HG03442 (cell line): Measurements from ENCODE around the gene CRTC1.

Source experiments
- ATAC-seq: cut with Tn5 transposase; IDR thresholded peaks from one replicate; pipeline ENCODE4 v1.9.1; 2021; ENCODE audit warnings: mild to moderate bottlenecking, moderate library complexity; ENCODE audit not compliant: unreplicated experiment

The CRTC1 gene

DNA sequence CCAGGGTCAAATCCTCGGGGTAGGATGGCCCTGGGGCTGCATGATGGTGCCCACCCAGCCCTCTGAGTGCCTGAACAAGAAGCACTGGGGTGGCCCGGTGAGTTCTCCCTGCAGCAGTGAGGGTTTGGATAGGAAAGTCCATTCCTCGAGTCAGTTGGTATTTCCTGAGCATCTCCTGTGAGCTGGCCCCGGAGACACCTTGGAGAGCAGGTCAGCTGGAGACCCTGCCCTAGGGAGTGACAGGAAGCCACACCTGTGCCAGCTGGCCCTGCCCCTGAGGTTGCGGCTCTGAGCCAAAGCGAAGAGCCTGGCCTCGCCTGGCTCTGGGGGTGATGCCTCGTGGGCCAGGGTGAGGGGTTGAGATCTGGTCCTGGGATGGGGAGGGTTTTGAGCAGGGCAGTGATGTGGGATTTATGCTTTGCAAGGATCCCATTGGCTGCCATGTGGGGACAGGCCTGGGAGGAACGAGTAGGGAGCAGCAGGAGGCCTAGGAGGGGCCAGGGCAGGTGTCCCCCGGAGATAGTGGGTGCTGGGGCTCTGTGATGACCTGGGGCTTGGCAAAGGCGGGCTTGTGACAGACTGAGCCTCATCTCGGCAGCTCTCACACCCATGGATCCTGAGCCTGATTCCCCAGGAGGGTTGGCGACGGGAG lies 16.0 kb downstream of the CRTC1 start:
- no peak for ATAC-seq

- peak; percentile 49 for ATAC-seq
Observed at GRCh38 chr19:18700501-18701249, 17.2 kb downstream of the CRTC1 start.

- ATAC-seq: peak; percentile 7
Observed at GRCh38 chr19:18701250-18701608, 17.7 kb downstream of the CRTC1 start.

DNA sequence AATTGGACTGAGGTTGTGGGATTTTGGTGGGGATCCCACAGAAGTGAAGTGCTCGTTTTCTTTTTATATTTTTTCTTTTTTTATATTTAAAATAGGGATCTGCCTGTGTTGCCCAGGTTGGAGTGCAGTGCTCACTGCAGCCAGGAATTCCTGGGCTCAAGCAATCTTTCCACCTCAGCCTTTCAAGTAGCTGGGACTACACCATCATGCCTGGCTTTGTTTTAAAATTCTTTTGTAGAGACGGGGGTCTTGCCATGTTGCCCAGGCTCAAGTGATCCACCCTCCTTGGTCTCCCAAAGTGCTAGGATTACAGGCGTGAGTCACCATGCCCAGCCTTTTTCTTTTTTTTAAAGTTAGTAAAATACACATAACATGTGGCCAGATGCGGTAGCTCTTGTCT lies 20.6 kb downstream of the CRTC1 start:
- ATAC-seq: no peak

DNA sequence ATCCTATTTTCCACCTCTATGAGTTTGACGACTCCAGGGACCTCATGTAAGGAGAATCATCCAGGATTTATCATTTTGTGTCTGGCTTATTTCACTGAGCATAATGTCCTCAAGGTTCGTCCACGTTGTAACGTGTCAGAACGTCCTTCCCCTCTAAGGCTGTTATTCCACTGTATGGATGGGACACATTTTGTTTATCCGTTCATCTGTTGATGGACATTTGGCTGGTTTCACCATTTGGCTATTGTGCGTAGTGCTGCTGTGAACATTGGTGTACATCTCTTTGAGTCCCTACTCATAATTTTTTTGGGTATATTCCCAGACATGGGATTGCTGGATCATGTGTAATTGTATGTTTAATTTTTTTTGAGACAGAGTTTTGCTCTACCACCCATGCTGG lies 21.5 kb downstream of the CRTC1 start:
- ATAC-seq: no peak

DNA sequence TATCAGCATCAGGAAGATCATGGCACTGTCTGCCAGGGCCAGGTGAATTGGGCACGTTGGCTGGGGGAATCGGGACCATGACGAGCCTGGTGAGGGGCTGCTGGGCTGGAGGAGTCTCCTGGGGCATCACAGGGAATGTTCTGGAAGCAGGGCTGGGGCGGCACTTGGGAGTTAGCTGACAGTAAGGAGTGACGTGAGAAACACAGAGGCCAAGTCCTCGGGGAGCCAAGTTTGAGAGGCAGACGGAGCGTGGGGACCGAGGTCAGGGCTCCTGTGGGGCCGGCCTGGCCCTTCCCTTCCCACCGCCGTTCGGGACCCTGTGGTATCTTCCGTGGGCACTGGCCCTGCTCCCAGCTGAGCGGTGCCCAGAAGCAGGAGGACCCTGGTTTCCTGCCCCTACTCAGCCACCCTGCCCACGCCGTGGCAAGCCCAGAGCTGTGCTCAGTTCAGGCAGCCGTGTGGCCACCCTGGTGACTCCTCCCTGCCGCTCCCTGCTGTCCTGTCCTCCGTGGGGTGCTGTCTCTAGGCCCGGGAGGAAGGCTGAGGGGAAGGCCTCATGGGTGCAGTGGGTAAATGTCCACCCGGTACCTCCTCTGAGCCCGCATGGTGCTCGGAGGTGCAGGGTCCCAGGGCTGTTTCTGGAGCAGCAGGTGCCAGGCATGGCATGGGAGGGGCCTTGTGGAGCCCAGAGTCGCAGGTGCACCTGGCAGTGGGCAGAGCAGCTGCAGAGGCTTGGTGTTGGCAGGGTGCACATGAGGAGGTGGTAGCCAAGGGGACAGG lies 25.2 kb downstream of the CRTC1 start:
- no peak for ATAC-seq

GRCh38 chr19:18709546-18709945 lies 26.1 kb downstream of the CRTC1 start:
- ATAC-seq: no peak

DNA sequence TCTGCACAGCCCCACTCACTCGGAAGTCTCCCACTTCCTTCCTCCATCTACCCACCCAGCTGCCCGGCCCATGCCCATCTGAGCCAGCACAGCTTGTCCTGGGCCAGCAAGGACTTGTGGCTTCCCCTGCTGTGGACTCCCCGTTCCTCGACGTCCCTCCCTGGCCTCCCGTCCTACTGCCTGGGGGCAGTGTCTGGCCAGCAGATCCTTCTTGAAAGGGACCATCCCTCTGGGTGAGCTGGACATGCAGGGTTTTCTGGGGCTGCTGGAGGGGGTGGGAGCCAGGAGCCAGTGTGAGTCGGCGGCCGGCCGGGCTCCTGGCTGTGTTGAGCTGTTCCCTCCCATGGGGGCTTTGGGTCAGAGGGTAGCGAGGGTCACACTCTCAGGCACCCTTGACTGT lies 26.7 kb downstream of the CRTC1 start:
- ATAC-seq: no peak

DNA sequence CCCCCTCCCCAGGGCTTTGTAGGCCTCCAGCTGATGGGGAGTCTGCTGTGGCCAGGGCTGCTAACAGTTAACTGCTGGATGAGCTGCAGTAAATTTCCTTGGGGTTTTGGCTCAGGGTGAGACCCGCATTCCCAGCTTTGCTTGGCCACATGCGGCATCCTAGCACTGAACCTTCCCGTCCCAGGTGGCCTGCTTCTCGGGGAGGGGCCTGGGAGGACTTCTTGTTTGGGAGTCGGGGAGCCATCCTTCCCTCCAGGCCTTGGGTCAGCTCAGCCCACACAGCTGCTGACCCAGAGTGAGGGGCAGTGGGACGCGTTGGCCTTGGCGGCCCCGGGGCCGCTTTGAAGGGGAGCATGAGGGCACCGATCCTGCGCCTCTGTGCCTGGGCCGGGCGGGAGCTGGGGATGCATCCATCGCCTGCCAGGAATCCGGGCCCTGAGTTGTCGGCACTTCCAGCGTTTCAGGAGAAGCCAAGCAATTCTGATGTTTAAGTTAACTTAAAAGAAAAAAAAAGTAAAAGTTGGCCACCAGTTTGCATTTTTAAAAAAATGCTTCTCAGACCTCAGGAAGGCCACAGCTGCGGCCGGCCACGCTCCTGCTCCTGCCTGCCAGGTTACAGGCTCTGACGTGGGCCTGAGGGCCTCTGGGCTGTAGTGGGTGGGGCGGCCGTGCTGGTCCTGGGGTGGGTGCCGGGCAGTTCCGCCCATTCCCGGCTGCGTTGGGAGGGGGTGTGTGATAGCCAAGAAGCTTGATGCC lies 27.7 kb downstream of the CRTC1 start:
- ATAC-seq: no peak

GRCh38 chr19:18711893-18712292 lies 28.4 kb downstream of the CRTC1 start:
- no peak for ATAC-seq

- ATAC-seq: no peak
Observed at GRCh38 chr19:18712981-18713380, 29.5 kb downstream of the CRTC1 start.

DNA sequence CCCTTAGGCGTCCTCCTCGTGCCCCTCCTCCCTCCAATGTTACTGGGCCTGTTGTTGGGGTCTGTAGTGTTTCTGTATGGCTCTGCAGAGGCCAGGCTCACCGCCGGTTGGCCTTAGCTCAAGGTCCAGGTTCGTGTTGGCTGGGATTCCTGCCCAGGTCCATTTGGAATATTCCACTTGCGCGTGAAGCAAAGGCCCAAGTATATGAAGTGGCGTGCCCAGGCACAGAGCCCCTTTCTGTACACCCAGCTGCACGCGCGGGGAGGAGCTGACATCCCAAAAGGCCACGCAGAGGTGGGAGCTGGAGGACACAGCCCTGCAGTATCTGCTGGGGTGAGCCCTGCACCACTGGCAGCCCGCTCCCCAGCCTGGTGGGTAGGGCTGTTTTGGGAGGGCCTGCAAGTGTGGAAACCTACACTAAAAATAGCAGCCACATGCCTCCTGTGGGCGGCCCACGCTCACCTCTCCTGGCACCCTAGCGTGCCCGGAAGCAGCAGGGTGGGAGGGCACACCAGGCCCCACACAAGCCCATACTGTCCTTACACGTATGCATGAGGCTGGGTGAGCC lies 30.2 kb downstream of the CRTC1 start:
- ATAC-seq: no peak

GRCh38 chr19:18715416-18715815 lies 31.9 kb downstream of the CRTC1 start:
- ATAC-seq: no peak

DNA sequence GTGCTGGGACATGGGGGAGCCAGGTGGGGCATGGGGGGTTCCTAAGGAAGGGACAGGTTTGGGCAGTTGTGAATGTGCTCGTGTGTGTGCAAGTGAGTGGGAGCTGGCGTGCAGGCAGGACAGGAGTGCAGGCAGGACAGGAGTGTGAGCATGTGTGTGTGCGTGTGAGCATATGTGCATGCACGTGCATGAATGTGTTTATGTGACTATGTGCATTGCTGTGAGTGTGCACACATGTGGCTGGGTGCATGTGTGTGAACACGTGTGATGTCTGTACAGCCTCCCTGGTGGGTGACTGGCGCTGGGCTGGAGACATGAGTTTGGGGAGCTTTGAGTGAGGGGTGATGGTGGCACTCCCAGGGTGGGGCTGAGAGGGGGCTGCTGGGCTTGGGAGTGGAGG lies 33.4 kb downstream of the CRTC1 start:
- no peak for ATAC-seq

DNA sequence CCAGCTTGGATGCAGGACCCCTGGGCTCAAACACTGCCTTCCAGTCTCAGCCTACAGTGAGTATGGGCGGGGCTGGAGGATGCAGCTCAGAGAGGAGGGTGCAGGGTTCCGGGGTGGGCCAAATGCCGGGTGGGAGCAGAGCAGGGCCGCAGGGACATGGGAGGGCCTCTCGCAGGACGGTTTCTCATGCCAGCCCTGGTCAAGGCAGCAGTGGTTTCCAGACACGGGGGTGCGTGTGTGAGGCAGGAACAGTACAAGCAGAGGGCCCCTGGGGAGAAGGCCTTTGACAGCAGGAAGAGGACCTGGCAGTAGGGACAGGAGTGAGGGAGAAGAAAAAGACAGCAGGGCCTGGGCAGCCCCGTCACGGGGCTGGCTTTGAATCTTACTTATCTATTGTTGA lies 34.1 kb downstream of the CRTC1 start:
- no peak for ATAC-seq

DNA sequence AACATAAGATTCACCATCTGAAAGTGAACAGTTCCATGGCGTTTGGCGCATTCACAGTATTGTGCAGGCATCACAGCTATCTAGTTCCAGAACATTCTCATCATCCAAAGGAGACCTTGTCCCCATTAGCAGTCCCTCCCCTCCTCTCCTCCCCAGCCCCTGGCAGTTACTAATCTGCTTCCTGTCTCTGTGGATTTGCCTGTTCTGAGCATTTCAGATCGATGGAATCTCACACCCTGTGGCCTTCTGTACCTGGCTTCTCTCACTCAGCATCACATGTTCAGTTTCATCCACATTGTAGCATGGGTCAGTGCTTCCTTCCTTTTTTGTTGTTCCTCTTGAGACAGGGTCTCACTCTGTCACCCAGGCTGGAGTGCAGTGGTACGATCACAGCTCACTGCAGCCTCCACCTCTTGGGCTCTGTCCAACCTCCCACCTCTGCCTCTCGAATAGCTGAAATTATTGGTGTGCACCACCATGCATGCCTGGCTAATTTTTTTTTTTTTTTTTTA lies 34.6 kb downstream of the CRTC1 start:
- ATAC-seq: no peak

- ATAC-seq: no peak
Observed at GRCh38 chr19:18718846-18719458, 35.5 kb downstream of the CRTC1 start.

GRCh38 chr19:18719541-18719940 lies 36.1 kb downstream of the CRTC1 start:
- ATAC-seq: no peak

GRCh38 chr19:18723871-18724377 lies 40.4 kb downstream of the CRTC1 start:
- no peak for ATAC-seq
